GM19395 (cell line): ENCODE data around the gene APOD.

Experiments used
- ATAC-seq: cut with Tn5 transposase; IDR thresholded peaks from one replicate; pipeline ENCODE4 v1.9.1; 2021; ENCODE audit warnings: mild to moderate bottlenecking, moderate library complexity; ENCODE audit not compliant: unreplicated experiment

Gene APOD

DNA sequence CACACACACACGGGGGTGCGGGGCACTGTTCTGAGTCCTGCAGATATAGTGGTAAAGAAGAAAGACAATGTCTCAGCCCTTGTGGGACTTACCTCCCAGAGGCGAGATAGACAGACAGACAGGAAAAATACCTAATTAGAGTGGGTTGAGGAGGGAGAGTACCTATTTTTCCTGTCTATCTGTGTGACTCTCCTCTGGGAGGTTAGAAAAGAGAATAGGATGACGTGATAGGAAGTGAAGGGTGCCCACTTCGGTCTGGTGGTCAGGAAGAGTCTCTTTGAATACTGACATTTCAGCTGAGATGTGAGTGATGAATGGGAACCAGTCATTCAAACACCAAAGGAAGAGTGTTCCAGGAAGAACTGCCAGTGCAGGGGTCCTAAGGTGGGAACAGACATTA, 4.1 kb upstream of the APOD start:
- ATAC-seq, result no peak

DNA sequence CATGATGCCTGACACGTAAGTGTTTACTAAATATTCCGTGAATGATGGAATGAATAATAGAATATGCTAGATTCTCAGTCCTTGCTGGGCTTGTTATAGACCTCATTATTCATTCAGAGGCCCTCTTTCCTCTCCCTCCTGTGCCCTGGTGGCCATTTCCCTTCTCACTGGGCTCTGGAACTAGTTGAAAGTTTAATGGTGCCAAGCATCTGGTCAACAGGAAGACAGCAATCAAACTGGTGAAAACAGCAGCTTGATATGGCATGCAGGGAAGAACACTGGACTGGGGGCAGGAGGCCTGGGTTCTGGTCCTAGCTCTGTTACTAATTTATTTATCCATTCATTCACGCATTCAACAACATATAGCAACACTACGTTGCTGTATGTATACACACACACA, 3.7 kb upstream of the APOD start:
- no peak for ATAC-seq

DNA sequence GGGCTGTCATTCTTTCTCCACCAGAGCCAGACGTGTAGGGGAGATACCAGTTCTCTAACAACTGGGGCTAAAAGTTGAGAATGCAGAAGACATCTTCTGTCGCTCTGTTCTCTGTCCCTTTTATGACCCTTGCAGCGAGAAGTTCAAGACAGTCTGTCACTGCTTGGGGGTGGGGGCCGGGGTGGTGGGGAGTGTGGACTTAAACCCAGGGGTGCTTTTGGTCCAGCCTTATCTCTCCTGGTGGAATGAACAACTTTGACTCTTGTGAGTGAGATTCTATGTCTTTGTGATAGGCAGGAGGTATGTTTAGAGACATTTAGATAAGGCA, 767 bp upstream of the APOD start:
- ATAC-seq, result no peak

DNA sequence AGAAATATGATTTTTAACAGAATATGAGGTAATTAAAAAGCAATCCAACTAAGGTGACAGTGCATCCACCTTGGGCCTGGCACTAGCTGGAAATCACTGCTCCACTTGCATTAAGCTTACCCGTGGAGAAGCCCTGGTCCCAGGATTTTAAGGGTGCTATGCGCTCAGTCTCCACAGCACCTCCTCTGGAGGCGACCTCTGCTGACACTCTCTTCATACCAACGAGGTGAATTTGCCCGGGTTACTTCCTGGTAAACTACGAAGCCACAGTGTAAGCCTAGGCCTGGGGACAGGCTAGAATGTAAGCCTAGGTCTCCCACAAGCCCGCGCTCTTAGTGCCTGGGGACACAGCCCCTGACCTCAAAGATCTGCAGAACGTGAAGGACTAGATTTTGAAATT, 793 bp downstream of the APOD start:
- no peak for ATAC-seq

DNA sequence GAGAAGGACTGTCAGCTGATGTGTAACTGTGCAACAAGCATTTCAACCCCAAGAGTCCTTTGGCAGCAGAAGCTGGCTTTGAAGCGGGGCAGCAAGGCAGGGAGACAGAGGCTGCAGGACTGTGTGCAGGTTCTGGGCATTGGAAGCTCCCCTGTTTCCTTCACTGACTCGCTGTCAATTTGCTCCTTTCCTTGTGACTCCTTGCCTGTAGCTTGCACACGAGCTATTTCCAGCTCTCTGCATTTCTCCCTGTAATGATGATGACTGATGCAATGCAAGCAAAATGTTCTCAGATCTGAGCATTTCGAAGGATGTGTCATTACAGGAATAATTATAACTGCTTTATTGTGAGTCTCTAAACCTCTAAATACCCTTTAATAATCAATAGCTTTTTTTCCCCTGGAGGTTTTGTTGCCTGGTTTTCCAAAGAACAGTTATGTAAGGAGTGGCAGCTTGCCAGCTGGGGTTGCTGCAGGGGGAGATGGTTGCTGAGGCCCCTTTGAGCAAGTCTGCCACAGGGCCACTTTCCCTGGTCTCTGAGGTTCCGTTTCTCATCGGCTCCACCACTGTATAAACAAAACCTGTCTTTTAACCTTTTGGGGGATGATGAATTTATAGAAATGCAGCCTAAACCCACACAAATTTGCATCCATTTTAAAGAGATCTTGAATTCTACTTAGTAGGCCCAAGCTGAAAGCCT, 2.8 kb downstream of the APOD start:
- no peak for ATAC-seq

DNA sequence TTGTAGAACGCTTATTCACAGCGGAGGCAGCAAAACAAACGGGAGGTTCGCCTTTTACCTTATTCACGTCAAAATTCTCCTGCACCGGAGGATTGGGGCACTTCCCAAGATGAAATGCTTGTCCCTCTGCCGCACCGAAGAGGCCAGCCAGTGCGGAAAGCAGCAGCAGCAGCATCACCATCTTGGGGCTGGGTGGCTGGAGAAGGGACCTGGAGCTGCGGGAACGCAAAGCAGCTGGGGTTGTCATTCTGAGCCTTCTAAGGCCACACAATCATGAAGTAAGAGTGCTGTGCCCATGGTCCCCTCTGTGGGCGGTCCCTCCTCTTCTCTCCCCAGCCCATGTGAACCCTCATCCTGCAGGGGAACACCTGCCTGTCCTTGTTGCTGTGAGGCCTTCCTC, 4.5 kb downstream of the APOD start:
- ATAC-seq, result no peak

DNA sequence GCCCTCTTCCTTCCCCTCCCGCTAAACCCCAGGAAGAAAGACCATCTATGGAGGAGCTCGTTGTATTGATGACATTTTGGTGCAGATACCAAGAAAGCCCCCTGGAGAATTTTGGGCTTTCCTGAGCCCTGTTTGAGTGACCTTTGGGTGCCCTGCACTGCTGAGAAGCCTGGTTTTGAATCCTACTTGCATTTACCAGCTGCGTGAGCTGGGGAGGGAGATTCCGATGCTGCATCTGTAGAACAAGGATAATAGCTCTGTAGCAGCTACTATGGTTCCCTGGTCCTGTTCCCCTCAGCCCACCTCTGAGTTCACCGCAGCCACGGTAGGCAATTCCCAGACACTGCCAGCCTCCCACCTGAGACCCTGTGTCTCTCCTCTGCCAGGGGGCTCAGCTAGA, 5.2 kb downstream of the APOD start:
- ATAC-seq, result no peak

DNA sequence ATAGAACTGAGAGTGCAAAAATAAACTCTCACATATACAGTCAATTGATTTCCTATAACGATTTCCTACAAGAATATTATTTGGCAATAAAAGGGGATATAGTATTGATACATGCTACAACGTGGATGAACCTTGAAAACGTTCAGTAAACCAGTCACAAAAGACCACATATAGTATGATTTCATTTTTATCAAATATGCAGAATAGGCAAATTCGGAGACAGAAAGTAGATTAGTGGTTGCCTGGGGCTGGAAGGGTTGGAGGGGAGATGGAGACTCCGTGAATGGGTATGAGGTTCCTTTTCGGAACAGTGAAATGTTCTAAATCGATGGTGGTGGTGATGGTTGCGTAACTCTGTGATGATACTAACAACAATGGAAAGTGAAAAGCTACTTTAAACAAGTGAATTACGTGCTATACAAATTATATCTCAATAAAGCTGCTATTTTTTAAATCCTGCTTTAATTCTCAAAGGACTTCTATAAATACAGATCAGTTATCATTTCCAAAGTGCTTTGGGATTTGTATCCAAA, 6.0 kb downstream of the APOD start:
- no peak for ATAC-seq

DNA sequence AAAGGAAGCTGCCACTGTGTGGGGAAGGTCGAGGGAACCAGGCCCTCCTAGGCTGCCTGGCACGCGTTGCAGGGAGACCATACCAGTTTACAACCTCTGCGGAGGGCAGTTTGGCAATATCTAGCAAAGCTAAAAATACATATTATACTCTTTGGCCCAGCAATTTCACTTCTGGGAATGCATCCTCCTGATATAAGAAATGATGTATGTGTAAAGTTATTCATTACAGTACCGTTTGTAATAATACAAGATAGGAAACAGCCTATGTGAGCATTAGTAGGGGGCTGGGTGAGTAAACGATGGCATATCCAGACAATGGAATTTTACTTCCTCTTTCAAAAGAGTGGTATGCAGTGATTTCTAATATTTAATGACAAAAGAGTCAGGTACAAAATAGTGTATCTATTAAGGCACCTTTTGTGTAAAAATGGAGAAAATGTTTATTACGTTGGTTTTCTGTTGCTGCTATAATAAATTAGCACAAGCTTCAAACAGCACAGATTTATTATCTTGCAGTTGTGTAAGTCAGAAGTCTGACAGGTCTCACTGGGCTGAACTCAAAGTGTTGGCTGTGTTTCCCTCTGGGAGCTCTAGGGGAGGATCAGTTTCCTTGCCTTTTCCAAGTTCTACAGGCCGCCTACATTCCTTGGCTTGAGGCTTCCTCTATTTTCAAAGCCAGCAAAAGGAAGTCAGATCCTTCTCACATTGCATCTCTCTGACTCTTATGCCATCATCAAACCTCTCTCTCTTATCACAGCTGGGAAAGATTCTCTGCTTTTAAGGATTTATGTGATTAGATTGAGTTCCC, 9.0 kb downstream of the APOD start:
- ATAC-seq, result no peak

DNA sequence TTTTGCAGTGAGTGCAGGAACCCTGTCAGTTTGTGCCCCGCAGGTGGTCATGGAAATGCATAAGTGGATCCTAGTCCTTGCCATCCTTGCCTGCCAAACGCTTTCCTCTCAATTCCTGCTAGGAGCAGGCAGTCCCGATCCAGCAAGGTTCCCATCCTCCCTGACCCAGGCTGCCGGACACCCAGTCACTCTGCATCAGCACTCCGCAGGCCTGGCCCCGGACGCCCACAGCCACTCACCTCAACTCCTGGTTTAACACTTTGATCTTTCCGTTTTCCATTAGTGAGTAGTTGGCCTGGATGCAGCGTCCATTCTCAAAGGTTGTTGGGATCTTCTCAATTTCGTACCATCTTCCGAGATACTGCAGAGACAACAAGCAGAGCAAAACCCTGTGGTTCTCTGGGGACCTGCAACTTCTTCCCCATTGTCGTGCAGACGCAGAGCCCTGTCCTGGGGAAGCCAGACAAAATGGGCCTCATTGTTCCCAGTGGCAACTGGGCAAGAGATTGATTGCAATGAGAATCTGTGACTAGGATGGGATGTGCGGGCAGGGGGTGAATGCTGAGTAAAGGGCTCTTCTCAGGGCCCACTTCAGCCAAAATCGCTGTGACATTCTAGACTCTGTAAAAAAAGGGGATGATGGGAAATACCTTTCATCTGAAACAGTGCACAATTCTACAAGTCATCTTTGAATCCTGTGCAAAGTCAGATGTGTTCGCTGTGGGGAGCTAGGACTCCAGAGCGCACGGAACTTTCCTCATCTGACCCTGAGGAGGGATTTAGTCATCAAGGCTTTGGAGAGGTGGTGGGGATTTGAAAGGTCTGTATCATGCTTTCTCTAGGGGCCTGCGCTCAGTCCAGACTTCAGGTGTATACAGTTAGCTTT, 9.9 kb downstream of the APOD start:
- no peak for ATAC-seq

DNA sequence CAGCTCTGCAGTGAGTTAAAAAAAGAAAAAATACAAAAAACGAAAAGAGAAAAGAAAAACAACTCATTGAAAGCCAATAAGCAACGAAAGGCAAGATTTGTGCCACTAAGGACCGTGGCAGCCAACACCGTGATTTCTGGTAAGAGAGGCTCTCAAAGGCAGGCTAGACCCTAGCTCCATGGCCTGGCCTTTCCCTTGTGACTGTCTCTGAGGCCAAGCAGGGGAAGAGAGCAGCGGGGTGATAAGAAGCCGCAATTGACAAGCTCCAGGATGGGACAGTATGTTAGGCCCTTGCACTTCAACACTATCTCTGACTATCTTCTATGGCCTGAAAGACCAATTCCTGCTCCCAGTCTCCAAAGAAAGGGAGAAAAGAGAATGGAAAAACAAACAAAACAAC, 12.4 kb downstream of the APOD start:
- ATAC-seq, result no peak

DNA sequence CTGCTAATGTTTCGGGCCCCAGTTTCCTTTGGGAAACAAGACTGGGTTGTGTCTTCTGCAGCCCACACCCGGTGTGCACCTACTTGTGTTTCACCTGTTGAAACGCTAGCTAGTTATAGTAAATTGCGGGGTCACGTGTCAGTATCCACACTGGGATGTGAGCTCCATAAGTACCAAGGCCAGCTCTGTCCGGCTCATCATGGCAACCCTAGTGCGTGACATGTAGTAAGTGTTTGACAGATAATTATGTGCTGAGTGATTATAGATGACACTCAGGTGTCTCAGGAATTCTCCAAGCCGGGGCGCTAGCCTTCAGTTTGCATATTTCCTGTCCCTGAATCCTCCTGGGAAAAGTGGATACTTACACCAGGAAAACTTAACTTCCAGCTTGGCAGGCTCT, 12.8 kb downstream of the APOD start:
- ATAC-seq, result no peak

DNA sequence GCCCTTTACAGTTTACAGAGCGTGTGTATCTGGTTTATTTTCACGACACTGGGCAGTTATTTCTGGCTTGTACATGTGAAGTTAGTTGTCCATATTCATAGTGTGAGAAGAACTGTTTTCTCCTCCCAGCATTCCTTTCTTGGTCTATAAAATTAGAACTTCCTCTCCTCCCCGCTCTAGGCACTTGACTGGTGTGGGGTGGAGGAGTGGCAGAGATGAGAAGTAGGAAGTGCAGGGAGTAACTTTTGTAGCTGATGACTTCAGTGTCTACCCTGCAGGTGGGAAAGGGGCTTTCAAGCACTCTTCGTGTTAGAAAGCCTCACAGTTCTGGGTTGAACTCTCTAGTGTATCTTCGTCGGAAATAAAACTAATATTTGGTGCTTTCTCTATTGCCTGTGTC, 13.4 kb downstream of the APOD start:
- ATAC-seq, result no peak

DNA sequence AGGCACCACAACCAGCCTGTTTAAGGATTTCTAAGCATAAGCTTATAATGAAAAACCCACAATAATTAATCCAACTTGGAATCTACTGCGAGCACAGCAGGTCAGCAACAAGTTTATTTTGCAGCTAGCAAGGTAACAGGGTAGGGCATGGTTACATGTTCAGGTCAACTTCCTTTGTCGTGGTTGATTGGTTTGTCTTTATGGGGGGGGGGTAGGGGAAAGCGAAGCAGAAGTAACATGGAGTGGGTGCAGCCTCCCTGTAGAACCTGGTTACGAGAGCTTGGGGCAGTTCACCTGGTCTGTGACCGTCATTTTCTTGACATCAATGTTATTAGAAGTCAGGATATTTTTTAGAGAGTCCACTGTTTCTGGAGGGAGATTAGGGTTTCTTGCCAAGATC, 15.1 kb downstream of the APOD start:
- ATAC-seq, result no peak

DNA sequence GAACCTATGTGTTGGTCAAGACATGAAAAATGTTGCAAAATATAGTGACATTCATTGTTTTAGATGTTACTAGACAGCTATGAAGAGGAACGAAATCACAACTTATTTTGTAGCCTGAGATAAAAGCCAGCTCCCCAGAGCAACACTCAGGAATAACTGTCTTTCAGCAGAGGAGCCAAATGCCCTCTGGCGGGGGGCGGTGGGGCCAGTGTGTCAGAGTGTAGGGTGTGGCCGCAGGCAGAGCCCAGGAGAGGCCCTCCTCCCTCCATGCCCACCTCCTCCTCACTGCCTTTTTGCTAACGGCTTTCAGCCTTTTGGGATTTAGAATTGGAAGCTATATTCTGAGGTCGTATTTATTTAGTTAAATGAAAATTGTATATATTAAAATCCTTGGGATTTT, 16.9 kb downstream of the APOD start:
- no peak for ATAC-seq

DNA sequence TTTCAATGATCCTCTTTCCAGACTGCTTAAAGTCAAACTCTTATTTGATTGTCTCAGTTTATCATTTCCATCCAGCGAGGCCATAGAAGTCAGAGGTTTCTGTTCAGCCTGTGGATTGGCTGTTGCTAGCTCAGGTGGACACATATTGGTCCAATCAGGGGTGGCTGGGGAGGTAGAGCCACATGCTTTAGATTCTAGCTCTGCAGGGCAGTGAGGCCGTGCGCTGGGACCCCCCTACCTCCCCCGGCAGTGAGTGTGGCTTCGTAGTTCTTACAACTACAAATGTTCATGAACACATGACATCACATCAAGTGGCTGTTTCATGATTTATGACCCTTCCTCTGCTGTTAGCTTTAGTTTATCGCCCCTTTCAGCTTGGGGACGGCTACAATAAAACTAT, 18.0 kb downstream of the APOD start:
- no peak for ATAC-seq

DNA sequence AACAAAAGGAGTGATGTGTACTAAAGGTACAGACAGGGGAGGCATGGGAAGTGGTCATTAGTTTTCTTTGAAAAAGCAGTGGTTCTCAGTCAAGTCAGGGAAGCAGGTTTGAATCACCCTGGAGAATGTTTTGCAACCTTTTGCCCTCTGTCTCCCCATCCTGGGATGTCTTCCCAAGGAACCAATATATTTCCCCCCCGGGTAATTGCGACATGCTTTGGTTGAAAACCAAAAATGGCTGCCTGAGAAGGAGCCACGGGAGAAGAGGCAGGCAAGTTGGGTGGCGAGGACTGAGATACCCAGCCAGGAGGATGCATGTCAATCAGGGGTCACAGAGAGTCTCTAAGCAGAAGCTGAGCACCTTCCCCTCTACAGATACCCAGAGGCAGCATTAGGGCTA, 20.4 kb downstream of the APOD start:
- no peak for ATAC-seq

DNA sequence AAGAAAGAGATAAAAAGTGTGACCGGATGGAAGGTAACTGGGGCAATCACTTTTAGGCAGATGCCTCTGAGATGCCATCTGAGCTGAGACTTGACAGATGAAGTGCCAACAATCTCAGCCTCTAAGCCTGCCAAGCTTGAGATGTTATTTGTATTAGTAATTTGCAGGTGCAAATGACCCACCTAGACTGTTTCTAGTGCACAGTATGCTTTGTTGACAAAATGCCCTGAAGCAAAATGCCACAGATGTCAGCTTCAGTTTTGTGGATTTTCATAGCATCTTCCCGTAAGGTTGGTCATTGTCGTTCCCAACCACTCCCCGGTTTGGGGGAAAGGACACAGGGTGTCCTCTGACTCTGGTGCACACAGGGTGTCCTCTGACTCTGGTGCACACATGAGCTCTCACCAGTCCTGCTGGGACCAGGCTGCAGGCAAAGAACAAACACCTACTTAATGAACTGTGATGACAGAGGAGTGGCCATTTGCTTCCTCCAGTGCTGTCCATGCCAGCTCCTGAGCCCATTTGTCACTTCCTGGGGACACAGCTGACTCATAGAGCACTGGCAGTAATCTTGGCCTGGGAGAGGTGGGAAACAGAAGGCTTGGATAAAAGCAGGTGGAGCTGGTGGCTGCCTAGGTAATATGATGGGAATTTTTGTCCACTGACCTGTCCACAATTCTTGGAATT, 23.9 kb downstream of the APOD start:
- ATAC-seq, result no peak

DNA sequence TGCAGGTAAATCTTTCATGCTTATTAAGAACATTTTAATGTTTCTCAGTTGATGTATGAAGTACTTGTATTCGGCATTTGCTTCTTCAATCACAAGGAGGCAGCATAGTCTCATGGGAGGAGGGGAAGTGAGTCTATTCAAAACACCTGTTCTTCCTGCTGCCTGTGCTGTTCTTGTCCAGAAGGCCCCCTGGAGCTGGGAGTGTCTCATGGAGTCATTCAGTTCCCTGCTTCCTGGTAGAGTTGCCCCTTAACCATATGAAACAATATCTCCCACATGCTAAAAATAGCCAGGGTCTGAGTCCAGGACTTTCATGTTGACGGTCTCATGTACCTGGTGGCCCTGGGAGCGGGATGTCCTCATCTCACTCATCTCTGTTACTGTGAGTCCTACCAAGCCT, 25.1 kb downstream of the APOD start:
- ATAC-seq, result no peak

DNA sequence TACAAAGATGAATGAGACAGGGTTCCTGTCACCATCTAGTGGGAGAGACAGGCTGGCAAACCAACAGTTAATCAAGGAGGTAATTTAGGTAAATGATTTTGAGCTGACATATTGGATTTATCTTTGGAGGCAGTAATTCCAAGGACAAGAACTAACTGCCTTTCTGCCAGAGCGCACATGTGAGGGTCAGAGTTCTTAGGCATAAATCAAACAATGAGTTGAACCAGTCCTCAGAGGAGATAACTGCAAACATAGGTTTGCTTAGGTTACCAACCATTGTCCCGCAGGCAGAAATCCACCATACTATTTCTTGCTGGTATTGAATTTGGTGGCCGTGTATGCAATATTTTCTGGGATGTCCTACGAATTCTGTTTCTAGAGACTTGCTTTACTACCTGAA, 26.4 kb downstream of the APOD start:
- no peak for ATAC-seq

DNA sequence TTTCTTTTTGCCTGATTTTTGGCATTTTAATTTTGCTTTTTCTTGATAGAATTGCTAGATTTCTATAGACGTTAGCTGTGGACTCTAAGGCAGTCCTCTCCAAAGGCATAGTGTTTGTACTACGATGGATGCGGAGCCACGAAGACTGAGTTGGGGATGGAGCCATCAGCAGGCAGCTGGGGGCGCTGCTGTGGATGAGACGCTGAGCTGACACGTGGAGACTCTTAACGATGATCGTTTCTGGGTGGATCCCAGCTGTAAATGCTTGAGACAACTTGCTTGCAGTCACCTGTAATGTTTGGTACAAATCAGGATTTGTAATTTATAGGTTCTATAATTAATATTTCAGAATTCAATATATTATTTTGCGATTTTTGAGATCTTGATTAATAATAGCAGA, 27.4 kb downstream of the APOD start:
- no peak for ATAC-seq
